HCT116 (cell line): ENCODE measurements around the gene NDUFA1. TPM values are rescaled to one million over a fixed set of nuclear protein-coding genes. Genes with fewer than 3 reads are reported as not detected.

Experiments
- ATAC-seq: fragments of 200-7000 bp; cut with Tn5 transposase; 2 replicates; pipeline ENCODE4 v1.9.1; 2020; ENCODE audit warnings: mild to moderate bottlenecking, moderate library complexity
- BruUV-seq: library from RNA; stranded (reverse); fragments of 400-500 nt; replicated peaks from 2 replicates; lab custom pipeline; 2021; lab: Mats Ljungman, UMichigan
- CTCF ChIA-PET: fragments of 300-600 bp; sonication (Branson Sonifier 250); formaldehyde crosslinking; loops from one replicate; lab custom pipeline; 2021; ENCODE audit warnings: antibody characterized with exemption; lab: Charles Lee
- POLR2A ChIA-PET: fragments of 300-600, 350-600 bp; sonication (Branson Sonifier 250); formaldehyde crosslinking; loops from one replicate; lab custom pipeline; 2021; ENCODE audit warnings: antibody characterized with exemption; lab: Charles Lee
- RAD21 ChIA-PET, 2 experiments: fragments of 300-600 bp; sonication (Branson Sonifier 250); formaldehyde crosslinking; loops; one replicate each; lab custom pipeline; 2023; ENCODE audit warnings: low total read pairs in 2 of 2; ENCODE audit not compliant: uncharacterized antibody in 2 of 2, unreplicated experiment in 2 of 2, low non-redundant PET in 1 of 2; lab: Charles Lee
- DNase-seq: peaks from one replicate; pipeline ENCODE4 v3.0.0-alpha.2; 2010; ENCODE audit warnings: low read depth, low spot score
- H2AFZ ChIP-seq: fragments of 200-600 bp; shearing (Covaris generic), sonication (generic); 2 replicates; pipeline ENCODE4 v1.6.1; 2017; ENCODE audit warnings: low read depth, mixed run types, mixed read lengths, antibody characterized with exemption, low read length; ENCODE audit not compliant: poor library complexity, severe bottlenecking
- H3K27ac ChIP-seq: 2 replicates; pipeline ENCODE4 v1.5.1; 2012; ENCODE audit warnings: low read depth, low read length
- H3K27me3 ChIP-seq: fragments of 200-600 bp; sonication (generic); 2 replicates; pipeline ENCODE4 v1.6.1; 2016; ENCODE audit warnings: mixed run types, low read length, mixed read lengths; ENCODE audit not compliant: insufficient read depth
- H3K36me3 ChIP-seq, 2 experiments: fragments of 200-500 bp in 1 of 2; fragments of 200-600 bp in 1 of 2; sonication (Bioruptor generic) in 1 of 2; sonication (generic) in 1 of 2; 2 replicates each; pipeline versions ENCODE4 v1.5.1 to v1.6.1; 2014 to 2016; ENCODE audit warnings: low read length in 2 of 2, inconsistent platforms in 1 of 2, mixed read lengths in 1 of 2, mixed run types in 1 of 2; ENCODE audit not compliant: insufficient read depth in 2 of 2, control insufficient read depth in 1 of 2
- H3K4me1 ChIP-seq, 2 experiments: fragments of 200-600 bp in 1 of 2; sonication (generic) in 1 of 2; 2 replicates each; pipeline versions ENCODE4 v1.5.1 to v1.6.1; 2012 to 2017; ENCODE audit warnings: low read length in 2 of 2, inconsistent platforms in 1 of 2, mild to moderate bottlenecking in 1 of 2, mixed read lengths in 1 of 2, mixed run types in 1 of 2, moderate library complexity in 1 of 2; ENCODE audit not compliant: insufficient read depth in 2 of 2, control insufficient read depth in 1 of 2
- H3K4me2 ChIP-seq: fragments of 200-600 bp; sonication (generic); 2 replicates; pipeline ENCODE4 v1.6.1; 2017; ENCODE audit warnings: mixed run types, low read length, mixed read lengths
- H3K4me3 ChIP-seq, 2 experiments: fragments of 200-600 bp in 1 of 2; sonication (generic) in 1 of 2; replicated peaks in 1 of 2; 2 replicates each; pipeline ENCODE4 v1.5.1; 2011 to 2016; ENCODE audit warnings: low read length in 2 of 2, control low read depth in 1 of 2, low read depth in 1 of 2, mild to moderate bottlenecking in 1 of 2, mixed read lengths in 1 of 2, mixed run types in 1 of 2
- H3K79me2 ChIP-seq: fragments of 200-600 bp; sonication (generic); 2 replicates; pipeline ENCODE4 v1.6.1; 2017; ENCODE audit warnings: mild to moderate bottlenecking, mixed run types, low read length, moderate library complexity, mixed read lengths; ENCODE audit not compliant: insufficient read depth
- H3K9ac ChIP-seq: fragments of 200-600 bp; sonication (generic); 2 replicates; pipeline ENCODE4 v1.6.1; 2016; ENCODE audit warnings: low read length, mixed read lengths
- H3K9me2 ChIP-seq: fragments of 200-600 bp; sonication (generic), shearing (Covaris generic); 2 replicates; pipeline ENCODE4 v1.6.1; 2017; ENCODE audit warnings: mixed run types, mild to moderate bottlenecking, moderate library complexity; ENCODE audit not compliant: insufficient read depth
- H3K9me3 ChIP-seq, 2 experiments: fragments of 200-500 bp in 1 of 2; fragments of 200-600 bp in 1 of 2; sonication (Bioruptor generic) in 1 of 2; sonication (generic) in 1 of 2; 2 replicates each; pipeline ENCODE4 v1.6.1; 2014 to 2017; ENCODE audit warnings: low read length in 2 of 2, mixed read lengths in 2 of 2, inconsistent platforms in 1 of 2, low read depth in 1 of 2, mild to moderate bottlenecking in 1 of 2, mixed run types in 1 of 2, moderate library complexity in 1 of 2; ENCODE audit not compliant: control insufficient read depth in 1 of 2, insufficient read depth in 1 of 2
- H4K20me1 ChIP-seq: fragments of 200-600 bp; sonication (generic), shearing (Covaris generic); 2 replicates; pipeline ENCODE4 v1.6.1; 2017; ENCODE audit warnings: mixed run types, mild to moderate bottlenecking, moderate library complexity; ENCODE audit not compliant: insufficient read depth
- CEBPB ChIP-seq: IDR thresholded peaks from 2 replicates; pipeline ENCODE4 v1.6.1; 2012; ENCODE audit warnings: low read depth
- EZH2 ChIP-seq: fragments of 200-600 bp; sonication (generic); IDR thresholded peaks from 2 replicates; pipeline ENCODE4 v1.6.1; 2017; ENCODE audit warnings: antibody characterized with exemption, mixed run types
- POLR2A ChIP-seq: IDR thresholded peaks from 2 replicates; pipeline ENCODE4 v1.7.0; 2011; ENCODE audit warnings: borderline replicate concordance; ENCODE audit not compliant: insufficient read depth, insufficient read length; ENCODE audit errors: extremely low read depth
- ZBTB33 ChIP-seq: IDR thresholded peaks from 2 replicates; pipeline ENCODE4 v1.6.1; 2011; ENCODE audit warnings: mild to moderate bottlenecking, low read length, moderate library complexity; ENCODE audit not compliant: insufficient replicate concordance; ENCODE audit errors: extremely low read depth
- intact Hi-C: fragments of 100-400 bp; cut with micrococcal nuclease; formaldehyde crosslinking; loops from 2 replicates; pipeline ENCODE4 v1.10.0; 2022
- total RNA-seq: library from RNA; stranded (reverse); gene quantifications from one replicate; pipeline ENCODE4 v1.2.1, GENCODE V29; 2021; ENCODE audit not compliant: unreplicated experiment

Gene NDUFA1
- total RNA-seq, 1 experiment from 2014 or later: 92.2 TPM

- no peaks in the 10 kb centered on the region for H4K20me1 ChIP-seq
- no peaks in the 10 kb centered on the region for H3K9me3 ChIP-seq
- H2AFZ ChIP-seq: no peak overlapping the region
- H3K9me2 ChIP-seq: no peaks in the 10 kb centered on the region
- H3K79me2 ChIP-seq: no peaks in the 10 kb centered on the region
- no peaks in the 10 kb centered on the region for H3K36me3 ChIP-seq
- H3K4me2 ChIP-seq: no peak overlapping the region
- no peaks in the 10 kb centered on the region for H3K27me3 ChIP-seq
- intact Hi-C loops: no loop called here
- BruUV-seq: no TSS peak
- no peak overlapping the region for H3K9ac ChIP-seq
- POLR2A ChIA-PET: no interaction called here
- H3K4me3 ChIP-seq: no peak overlapping the region
- H3K4me1 ChIP-seq: no peaks in the 10 kb centered on the region
- TF ChIP-seq EZH2: no peak
- TF ChIP-seq, all 23 proteins: peak for 0
- ChIA-PET RAD21 (no interaction called here), CTCF (no interaction called here)
- DNase-seq: no peak
- H3K27ac ChIP-seq: no peak overlapping the region
- no peak for ATAC-seq
Observed at GRCh38 chrX:119916310-119916709, 44.7 kb downstream of the NDUFA1 start.

GRCh38 chrX:119917877-119918276, 46.2 kb downstream of the NDUFA1 start:
- Histone ChIP-seq H3K27ac (no peak overlapping the region), H3K27me3 (no peaks in the 10 kb centered on the region), H2AFZ (no peak overlapping the region), H4K20me1 (no peaks in the 10 kb centered on the region), H3K4me1 (no peaks in the 10 kb centered on the region), H3K36me3 (no peaks in the 10 kb centered on the region), H3K4me2 (no peak overlapping the region), H3K9ac (no peak overlapping the region), H3K4me3 (no peak overlapping the region), H3K9me2 (no peaks in the 10 kb centered on the region), H3K79me2 (no peaks in the 10 kb centered on the region), H3K9me3 (no peaks in the 10 kb centered on the region)
- intact Hi-C loops: no loop called here
- no peak for TF ChIP-seq POLR2A
- no peak for TF ChIP-seq CEBPB
- TF ChIP-seq ZBTB33: no peak
- CTCF ChIA-PET: no interaction called here
- POLR2A ChIA-PET: no interaction called here
- DNase-seq: no peak
- no peak for ATAC-seq
- BruUV-seq: no TSS peak
- RAD21 ChIA-PET: no interaction called here
